Stomach smooth muscle (tissue), 2 donors: ENCODE data around the gene RTKN2.

Source experiments
- H3K27ac ChIP-seq: one replicate; pipeline ENCODE4 v1.7.0; 2013; ENCODE audit warnings: mild to moderate bottlenecking, low read length, inconsistent platforms
- H3K27me3 ChIP-seq, 2 donors: one replicate each; pipeline ENCODE4 v1.7.0; 2013; ENCODE audit warnings: low read length in 2 of 2; ENCODE audit not compliant: insufficient read depth in 2 of 2, control insufficient read depth in 1 of 2
- H3K36me3 ChIP-seq, 2 donors: one replicate each; pipeline ENCODE4 v1.7.0; 2013; ENCODE audit warnings: low read length in 2 of 2; ENCODE audit not compliant: control insufficient read depth in 2 of 2, insufficient read depth in 2 of 2
- H3K4me1 ChIP-seq: one replicate; pipeline ENCODE4 v1.7.0; 2013; ENCODE audit warnings: low read length; ENCODE audit not compliant: control insufficient read depth, insufficient read depth
- H3K4me3 ChIP-seq, 2 donors: one replicate each; pipeline ENCODE4 v1.7.0; 2013; ENCODE audit warnings: low read length in 2 of 2
- H3K9ac ChIP-seq, 2 donors: one replicate each; pipeline ENCODE4 v1.7.0; 2013; ENCODE audit warnings: low read length in 2 of 2, mild to moderate bottlenecking in 1 of 2
- H3K9me3 ChIP-seq, 2 donors: one replicate each; pipeline ENCODE4 v1.7.0; 2013; ENCODE audit warnings: low read length in 2 of 2; ENCODE audit not compliant: control insufficient read depth in 2 of 2
- donor health status: healthy.
- donor health status: Pancreatic carcinoma.

The RTKN2 gene

DNA sequence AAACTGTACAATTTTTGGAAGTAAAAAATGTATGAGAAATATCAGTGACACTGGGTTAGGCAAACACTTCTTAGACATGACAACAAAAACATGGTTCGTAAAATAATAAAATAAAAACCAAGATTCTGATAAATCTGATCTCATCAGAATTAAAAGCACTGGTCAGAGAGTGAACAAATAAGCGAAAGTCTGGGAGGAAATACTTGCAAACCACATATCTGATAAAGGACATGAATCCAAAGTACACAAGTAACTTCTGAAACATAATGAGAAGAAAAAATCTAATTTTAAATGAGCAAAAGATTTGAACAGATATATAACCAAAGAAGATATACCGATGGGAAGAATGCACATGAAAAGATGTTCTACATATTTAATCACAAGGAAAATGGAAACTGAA, 91.5 kb downstream of the RTKN2 start:
- peaks cover 4 to 5% of the 10 kb centered on the region in 2 donors for H3K9me3 ChIP-seq
- no peak overlapping the region for H3K4me3 ChIP-seq
- no peaks in the 10 kb centered on the region for H3K4me1 ChIP-seq
- no peak overlapping the region for H3K9ac ChIP-seq
- no peaks in the 10 kb centered on the region for H3K27me3 ChIP-seq
- H3K36me3 ChIP-seq = no peaks in the 10 kb centered on the region
- H3K27ac ChIP-seq = no peak overlapping the region

DNA sequence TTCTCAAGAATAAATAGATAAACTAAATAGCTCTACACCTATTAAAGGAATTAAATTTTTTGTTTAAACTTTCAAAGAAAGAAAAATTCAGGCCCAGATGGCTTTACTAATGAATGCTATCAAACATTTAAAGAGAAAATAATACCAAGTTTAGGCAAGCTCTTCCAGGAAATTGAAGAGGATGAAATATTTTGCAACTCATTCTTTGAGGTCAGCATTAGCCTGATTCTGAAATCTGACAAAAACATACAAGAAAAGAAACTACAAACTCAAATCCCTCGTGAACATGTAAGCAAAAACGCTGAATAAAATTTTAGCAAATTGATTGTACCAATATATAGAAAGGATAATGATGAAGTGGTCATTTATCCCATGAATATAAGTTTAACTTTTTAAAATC, 93.4 kb downstream of the RTKN2 start:
- H3K9ac ChIP-seq = no peak overlapping the region
- H3K4me1 ChIP-seq = no peaks in the 10 kb centered on the region
- H3K27ac ChIP-seq = no peak overlapping the region
- H3K4me3 ChIP-seq = no peak overlapping the region
- peaks cover 0 to 4% of the 10 kb centered on the region in 2 donors for H3K9me3 ChIP-seq
- H3K36me3 ChIP-seq = no peaks in the 10 kb centered on the region
- no peaks in the 10 kb centered on the region for H3K27me3 ChIP-seq

DNA sequence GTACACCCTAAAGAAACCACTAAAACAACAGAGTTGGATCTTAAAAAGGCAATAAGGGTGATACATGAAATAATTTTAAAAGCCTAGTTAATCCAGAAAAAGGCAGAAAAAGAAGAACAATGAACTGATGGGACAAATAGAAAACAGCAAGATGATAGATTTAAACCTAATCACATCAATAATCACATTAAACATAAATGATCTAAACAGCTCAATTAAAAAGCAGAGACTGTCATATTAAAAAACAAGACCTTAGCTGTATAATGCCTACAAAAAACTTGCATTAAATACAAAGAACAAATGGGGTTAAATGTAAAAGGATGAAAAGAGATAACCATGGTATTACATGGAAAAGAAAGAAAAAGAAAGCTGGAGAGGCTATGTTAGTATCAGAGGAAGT, 96.2 kb downstream of the RTKN2 start:
- no peaks in the 10 kb centered on the region for H3K4me1 ChIP-seq
- H3K4me3 ChIP-seq = no peak overlapping the region
- H3K27me3 ChIP-seq = no peaks in the 10 kb centered on the region
- peaks cover 0 to 4% of the 10 kb centered on the region in 2 donors for H3K9me3 ChIP-seq
- H3K36me3 ChIP-seq = no peaks in the 10 kb centered on the region
- no peak overlapping the region for H3K9ac ChIP-seq
- H3K27ac ChIP-seq = no peak overlapping the region

DNA sequence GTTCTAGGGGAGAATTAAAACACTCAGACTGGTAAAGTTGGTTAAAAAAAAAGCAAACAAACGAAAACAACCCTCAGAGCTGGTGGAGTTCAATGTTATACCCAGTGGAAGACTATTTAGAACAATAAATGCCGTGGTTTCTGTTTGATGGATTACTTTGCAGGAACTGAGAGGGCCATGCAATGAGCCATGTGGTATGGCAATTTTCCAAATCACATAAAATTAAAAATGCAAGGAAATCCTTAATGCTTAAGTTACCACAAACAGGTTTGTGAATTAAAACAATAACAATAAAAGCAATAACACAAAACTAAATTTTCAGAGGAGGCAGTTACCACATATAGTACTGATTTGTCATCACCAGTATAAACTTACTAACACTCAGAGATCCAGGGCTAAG, 96.9 kb downstream of the RTKN2 start:
- no peaks in the 10 kb centered on the region for H3K27me3 ChIP-seq
- no peaks in the 10 kb centered on the region for H3K36me3 ChIP-seq
- no peak overlapping the region for H3K27ac ChIP-seq
- peaks cover 0 to 4% of the 10 kb centered on the region in 2 donors for H3K9me3 ChIP-seq
- H3K4me3 ChIP-seq = no peak overlapping the region
- H3K4me1 ChIP-seq = no peaks in the 10 kb centered on the region
- no peak overlapping the region for H3K9ac ChIP-seq

DNA sequence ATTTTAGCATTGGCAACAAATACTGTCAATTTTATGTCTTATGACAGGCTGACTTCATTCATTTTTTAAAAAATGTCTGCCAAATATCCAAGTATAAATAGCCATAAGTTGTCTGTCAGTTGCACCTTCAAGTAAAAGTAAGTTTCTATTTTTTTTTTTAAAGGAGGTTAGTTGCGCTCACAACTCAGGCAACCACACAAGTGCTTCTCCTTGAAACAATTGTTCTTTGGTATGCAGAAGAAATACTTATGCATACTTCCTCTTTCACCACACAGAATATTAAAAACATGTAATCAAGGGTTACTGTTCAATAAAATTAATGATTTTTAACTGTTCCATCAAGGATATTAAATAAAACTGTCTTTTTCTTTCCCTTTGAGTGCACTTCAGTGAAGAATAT, 97.9 kb downstream of the RTKN2 start:
- Histone ChIP-seq H3K4me3 (no peak overlapping the region), H3K9ac (no peak overlapping the region), H3K27ac (no peak overlapping the region)

DNA sequence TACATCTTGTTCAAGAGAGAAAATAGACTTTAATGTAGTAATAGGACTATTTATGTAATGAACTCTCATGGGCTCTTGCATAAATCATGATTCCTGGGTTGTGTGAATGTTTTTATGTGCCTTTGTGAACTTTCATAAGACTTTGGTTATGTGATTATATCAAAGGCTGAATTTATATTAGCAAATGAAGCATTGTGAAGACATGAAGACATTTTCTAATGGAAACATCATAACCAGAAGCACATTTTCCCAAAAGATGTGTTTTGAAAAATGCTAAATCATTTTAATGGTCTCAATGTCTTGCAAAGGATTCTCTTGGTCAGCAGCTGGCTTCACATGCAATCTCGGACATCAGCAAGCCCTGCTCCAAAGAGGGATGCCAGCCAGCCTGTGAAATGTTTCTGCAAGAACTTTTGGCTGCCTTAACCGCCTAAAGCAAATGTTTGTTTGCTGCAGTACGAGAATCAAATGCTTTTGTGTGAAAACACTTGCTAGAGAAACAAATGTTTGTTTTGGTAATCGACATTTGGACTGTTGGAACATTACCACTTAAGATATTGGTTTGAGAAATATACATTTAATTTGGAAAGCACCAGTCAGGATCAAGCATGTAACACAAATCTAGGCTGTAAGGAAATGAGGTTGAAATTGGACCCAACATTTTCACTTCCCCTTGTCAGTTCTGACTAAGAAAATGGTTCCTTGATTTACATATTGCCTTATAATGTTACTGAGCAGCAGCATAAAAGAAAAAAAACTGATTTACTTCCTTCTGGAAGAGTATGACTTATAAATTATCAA, 102.1 kb downstream of the RTKN2 start:
- H3K4me3 ChIP-seq = no peak overlapping the region

More for the DNA sequence above, 97.9 kb downstream of the RTKN2 start:
- no peaks in the 10 kb centered on the region for H3K4me1 ChIP-seq
- H3K9me3 ChIP-seq = no peaks in the 10 kb centered on the region
- no peaks in the 10 kb centered on the region for H3K27me3 ChIP-seq
- no peaks in the 10 kb centered on the region for H3K36me3 ChIP-seq

DNA sequence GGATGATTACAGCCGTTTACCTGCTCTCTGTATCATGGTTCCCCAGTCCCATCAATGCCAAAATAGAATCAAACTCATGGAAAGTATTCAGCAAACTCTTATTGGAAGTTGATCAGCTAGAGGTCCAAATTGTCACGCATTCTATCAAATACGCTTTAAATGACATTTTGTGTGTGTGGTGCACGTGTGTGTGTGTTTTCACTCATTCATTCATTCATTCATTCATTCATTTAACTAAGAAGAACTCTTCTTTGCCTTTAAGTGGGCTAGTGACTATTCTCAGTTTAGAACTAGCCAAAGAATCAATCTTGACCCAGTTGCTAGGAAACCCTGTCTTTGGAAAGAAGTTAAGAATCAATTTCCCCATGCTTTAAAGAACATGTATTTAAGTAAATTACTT, 102.8 kb downstream of the RTKN2 start:
- no peak overlapping the region for H3K27ac ChIP-seq
- no peaks in the 10 kb centered on the region for H3K4me1 ChIP-seq
- no peak overlapping the region for H3K4me3 ChIP-seq
- no peaks in the 10 kb centered on the region for H3K9me3 ChIP-seq
- H3K27me3 ChIP-seq = no peaks in the 10 kb centered on the region
- no peaks in the 10 kb centered on the region for H3K36me3 ChIP-seq
- no peak overlapping the region for H3K9ac ChIP-seq

More for the DNA sequence above, 102.1 kb downstream of the RTKN2 start:
- no peaks in the 10 kb centered on the region for H3K27me3 ChIP-seq
- H3K9ac ChIP-seq = no peak overlapping the region
- H3K27ac ChIP-seq = no peak overlapping the region
- H3K9me3 ChIP-seq = no peaks in the 10 kb centered on the region
- H3K36me3 ChIP-seq = no peaks in the 10 kb centered on the region
- H3K4me1 ChIP-seq = no peaks in the 10 kb centered on the region

DNA sequence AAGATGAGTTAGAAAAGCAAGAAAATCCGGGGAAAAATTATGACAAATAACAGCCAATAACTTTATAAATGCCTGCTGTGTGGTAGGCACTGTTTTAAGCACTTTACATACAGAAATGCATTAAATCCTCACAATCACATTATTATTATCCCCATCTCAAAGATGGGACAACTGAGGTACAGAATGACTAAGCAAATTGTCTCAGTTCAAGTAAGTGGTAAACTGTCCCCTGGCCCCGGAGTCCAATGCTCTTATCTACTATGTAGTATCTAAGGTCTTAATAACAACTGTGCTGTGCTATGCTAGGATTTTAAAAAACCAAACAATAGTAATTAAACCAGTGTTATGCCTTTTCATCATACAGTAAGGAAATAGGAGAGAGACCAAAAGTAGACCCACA, 105.6 kb downstream of the RTKN2 start:
- H3K4me1 ChIP-seq = no peaks in the 10 kb centered on the region
- H3K9me3 ChIP-seq = no peaks in the 10 kb centered on the region
- H3K27me3 ChIP-seq = no peaks in the 10 kb centered on the region
- no peak overlapping the region for H3K9ac ChIP-seq
- no peak overlapping the region for H3K4me3 ChIP-seq
- no peaks in the 10 kb centered on the region for H3K36me3 ChIP-seq
- no peak overlapping the region for H3K27ac ChIP-seq

DNA sequence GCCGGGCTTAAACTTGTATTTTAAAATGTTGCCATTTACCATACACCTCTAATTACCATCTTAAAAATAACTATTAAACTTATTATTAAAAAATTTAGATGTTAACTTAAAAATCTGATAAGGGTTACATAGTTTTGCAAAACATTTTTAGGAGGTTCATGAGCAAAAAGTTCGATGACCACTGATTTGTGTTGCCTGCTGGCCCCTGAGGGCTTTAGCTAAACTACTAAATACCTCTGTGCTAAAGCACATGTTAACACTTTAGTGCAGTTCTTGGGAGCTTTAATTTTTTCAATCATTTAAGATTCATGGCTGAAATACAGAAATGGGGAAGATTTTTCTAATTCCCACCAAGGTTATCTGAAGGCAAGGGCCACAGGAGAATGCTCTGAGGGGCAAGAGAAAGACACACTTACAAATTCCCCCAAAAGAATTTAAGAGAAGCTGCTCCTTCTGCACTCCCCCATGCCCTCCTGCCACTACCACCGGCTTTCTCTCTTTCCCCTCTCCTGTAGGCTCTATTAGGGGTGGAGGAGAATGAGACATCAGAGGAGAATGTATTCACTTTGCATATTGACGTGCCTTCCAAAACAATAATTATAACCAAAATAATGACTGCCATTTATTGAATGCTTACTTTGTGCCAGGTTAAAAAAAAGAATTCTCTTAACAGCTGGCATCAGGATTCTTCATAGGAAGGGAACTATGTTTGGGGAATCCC, 106.2 kb downstream of the RTKN2 start:
- no peaks in the 10 kb centered on the region for H3K36me3 ChIP-seq
- H3K27me3 ChIP-seq = no peaks in the 10 kb centered on the region
- no peaks in the 10 kb centered on the region for H3K9me3 ChIP-seq
- no peak overlapping the region for H3K9ac ChIP-seq
- H3K27ac ChIP-seq = no peak overlapping the region
- H3K4me3 ChIP-seq = no peak overlapping the region
- H3K4me1 ChIP-seq = no peaks in the 10 kb centered on the region

DNA sequence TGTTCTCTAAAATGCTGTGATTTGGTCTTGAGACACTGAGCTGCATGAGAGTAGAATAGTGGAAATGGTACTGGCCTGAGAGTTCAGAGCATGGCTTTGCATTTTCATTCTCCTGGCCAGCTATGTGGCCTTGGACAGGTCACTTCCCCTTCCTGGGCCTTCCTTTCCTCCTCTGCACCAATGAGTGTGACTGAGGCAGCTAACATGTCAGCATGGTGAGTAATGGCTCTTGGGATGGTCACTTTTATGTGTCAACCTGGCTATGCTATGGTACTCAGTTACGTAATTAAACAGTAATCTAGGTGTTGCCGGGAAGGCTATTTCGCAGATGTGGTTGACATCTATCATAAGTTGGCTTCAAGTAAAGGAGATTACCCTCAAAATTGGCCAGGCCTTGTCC, 109.3 kb downstream of the RTKN2 start:
- no peak overlapping the region for H3K4me3 ChIP-seq
- H3K9ac ChIP-seq = no peak overlapping the region
- H3K9me3 ChIP-seq = no peaks in the 10 kb centered on the region
- H3K36me3 ChIP-seq = no peaks in the 10 kb centered on the region
- no peaks in the 10 kb centered on the region for H3K4me1 ChIP-seq
- no peaks in the 10 kb centered on the region for H3K27me3 ChIP-seq
- no peak overlapping the region for H3K27ac ChIP-seq

DNA sequence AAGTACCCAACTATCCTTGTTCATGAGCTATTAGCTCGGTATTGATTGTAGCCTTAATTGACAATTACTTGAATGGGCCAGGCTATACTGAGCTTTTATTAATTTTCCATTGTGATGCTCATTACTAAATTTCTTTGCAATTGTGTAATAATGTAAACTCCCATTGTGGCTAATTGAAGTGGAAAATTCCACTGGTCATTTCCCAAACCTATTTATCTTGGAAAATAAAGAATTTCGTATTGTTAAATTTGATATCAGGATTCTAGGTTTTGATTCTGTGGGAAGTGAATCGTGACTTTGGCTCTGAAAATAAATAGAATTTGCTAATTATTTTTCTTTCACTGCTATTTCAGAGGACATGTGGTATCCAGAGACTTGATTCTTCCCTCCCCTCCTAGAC, 111.0 kb downstream of the RTKN2 start:
- Histone ChIP-seq H3K36me3 (no peaks in the 10 kb centered on the region), H3K9ac (no peak overlapping the region), H3K4me1 (no peaks in the 10 kb centered on the region), H3K27ac (no peak overlapping the region), H3K9me3 (no peaks in the 10 kb centered on the region), H3K4me3 (no peak overlapping the region), H3K27me3 (no peaks in the 10 kb centered on the region)
